ENCODE results near the gene ZBTB22.
"Not testable (repeated sequence)": the region's sequence is repeated elsewhere in the genome, so short reads cannot be mapped to it uniquely, and the experiment has no call there.

ZBTB22 gene

DNA sequence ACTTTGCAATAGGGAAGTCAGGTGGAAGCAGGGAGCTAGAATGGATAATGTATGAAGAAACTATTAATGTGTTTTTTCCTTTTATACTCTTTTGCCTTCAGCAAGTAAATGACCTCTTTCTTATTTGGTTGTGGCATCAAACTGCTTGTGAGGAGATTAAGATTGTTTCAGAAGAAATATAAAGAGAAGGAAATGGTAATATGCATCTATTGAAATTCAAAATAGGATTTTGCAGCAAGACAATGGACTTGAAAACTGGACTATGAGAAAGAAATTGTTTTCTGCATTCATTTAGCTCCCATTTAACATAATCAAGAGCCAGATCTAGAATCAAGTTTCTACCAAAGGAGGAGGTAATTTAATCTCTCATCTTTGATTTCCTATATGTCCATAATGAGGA, 41.8 kb upstream of the ZBTB22 start:
- Histone ChIP-seq H3F3A (ENCODE audit: insufficient read depth) (no peaks in the 10 kb centered on the region), H2AFZ (ENCODE audit: low read depth, low read length, severe bottlenecking) (no peak overlapping the region), H3K4me2 (ENCODE audit: low read depth, low read length, poor library complexity, severe bottlenecking) (no peak overlapping the region), H3K9ac (ENCODE audit: low read length) (no peak overlapping the region), H3K79me2 (ENCODE audit: insufficient read depth, low read length) (no peaks in the 10 kb centered on the region), H3K9me3 (ENCODE audit: insufficient read depth, low read length) (no peaks in the 10 kb centered on the region), H3K27ac (ENCODE audit: low read depth, low read length) (no peak overlapping the region), H4K20me1 (ENCODE audit: low read depth, low read length) (no peaks in the 10 kb centered on the region), H3K9me2 (replicated peaks; ENCODE audit: insufficient read depth, low read length) (no peaks in the 10 kb centered on the region), H3K27me3 (ENCODE audit: low read length) (0 out of 2 replicates have a peak, but pooled peaks cover 2% of the 10 kb centered on the region), H3K36me3 (ENCODE audit: low read length) (no peaks in the 10 kb centered on the region), H3K4me3 (ENCODE audit: insufficient read depth, low read length, poor library complexity, severe bottlenecking) (no peak overlapping the region)
- TF ChIP-seq, protein P1, sequence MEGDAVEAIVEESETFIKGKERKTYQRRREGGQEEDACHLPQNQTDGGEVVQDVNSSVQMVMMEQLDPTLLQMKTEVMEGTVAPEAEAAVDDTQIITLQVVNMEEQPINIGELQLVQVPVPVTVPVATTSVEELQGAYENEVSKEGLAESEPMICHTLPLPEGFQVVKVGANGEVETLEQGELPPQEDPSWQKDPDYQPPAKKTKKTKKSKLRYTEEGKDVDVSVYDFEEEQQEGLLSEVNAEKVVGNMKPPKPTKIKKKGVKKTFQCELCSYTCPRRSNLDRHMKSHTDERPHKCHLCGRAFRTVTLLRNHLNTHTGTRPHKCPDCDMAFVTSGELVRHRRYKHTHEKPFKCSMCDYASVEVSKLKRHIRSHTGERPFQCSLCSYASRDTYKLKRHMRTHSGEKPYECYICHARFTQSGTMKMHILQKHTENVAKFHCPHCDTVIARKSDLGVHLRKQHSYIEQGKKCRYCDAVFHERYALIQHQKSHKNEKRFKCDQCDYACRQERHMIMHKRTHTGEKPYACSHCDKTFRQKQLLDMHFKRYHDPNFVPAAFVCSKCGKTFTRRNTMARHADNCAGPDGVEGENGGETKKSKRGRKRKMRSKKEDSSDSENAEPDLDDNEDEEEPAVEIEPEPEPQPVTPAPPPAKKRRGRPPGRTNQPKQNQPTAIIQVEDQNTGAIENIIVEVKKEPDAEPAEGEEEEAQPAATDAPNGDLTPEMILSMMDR (IDR thresholded peaks at IDR 0.05; ENCODE audit: insufficient read depth, low read length, poor library complexity, severe bottlenecking): no peak
- no peak for TF ChIP-seq EZH2phosphoT487 (conservative IDR thresholded peaks at IDR 0.05; ENCODE audit: low read length)

DNA sequence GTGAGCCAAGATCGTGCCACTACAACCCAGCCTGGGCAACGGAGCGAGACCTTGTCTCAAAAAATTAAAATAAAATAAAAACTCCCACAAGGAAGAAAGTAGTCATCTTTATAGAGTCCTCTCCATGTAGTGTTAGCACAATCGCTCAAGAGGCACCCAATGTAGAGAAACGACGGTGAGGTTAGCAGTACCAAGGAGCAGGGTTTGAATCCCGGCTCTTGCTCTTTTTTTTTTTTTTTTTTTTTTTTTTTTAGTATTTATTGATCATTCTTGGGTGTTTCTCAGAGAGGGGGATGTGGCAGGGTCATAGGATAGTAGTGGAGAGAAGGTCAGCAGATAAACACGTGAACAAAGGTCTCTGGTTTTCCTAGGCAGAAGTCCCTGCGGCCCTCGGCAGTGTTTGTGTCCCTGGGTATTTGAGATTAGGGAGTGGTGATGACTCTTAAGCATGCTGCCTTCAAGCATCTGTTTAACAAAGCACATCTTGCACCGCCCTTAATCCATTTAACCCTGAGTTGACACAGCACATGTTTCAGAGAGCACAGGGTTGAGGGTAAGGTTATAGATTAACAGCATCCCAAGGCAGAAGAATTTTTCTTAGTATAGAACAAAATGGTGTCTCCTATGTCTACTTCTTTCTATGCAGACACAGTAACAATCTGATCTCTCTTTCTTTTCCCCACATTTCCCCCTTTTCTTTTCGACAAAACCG, 39.8 kb upstream of the ZBTB22 start:
- H3K27me3 ChIP-seq (ENCODE audit: low read length); H3K4me2 ChIP-seq (ENCODE audit: low read depth, low read length, poor library complexity, severe bottlenecking); H3K9ac ChIP-seq (ENCODE audit: low read length); H2AFZ ChIP-seq (ENCODE audit: low read depth, low read length, severe bottlenecking); H3K4me3 ChIP-seq (ENCODE audit: insufficient read depth, low read length, poor library complexity, severe bottlenecking); H3K27ac ChIP-seq (ENCODE audit: low read depth, low read length); H4K20me1 ChIP-seq (ENCODE audit: low read depth, low read length); H3F3A ChIP-seq (ENCODE audit: insufficient read depth); H3K9me3 ChIP-seq (ENCODE audit: insufficient read depth, low read length); H3K9me2 ChIP-seq (replicated peaks; ENCODE audit: insufficient read depth, low read length); H3K79me2 ChIP-seq (ENCODE audit: insufficient read depth, low read length); H3K36me3 ChIP-seq (ENCODE audit: low read length): not testable (repeated sequence)

DNA sequence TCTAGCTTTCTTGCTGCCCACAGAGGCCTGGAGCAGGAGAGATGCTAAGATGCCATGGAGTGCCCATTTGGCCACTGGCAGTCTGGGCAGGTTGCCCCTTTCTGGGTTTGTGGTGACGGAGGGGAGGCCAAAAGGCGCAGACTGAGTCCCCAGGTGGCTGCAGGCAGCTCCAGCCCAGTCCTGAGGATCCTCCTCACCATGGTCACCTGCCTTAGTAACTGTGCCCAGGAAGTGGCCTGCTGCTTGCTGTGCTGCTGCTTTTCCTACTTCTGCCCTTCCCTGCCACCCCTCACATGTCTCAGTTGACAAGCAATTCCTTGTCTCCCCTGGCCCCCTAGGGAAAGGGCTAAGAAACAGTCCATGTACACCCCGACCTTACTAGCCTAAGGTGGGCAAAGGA, 38.8 kb upstream of the ZBTB22 start:
- no peaks in the 10 kb centered on the region for H3K79me2 ChIP-seq (ENCODE audit: insufficient read depth, low read length)
- no peaks in the 10 kb centered on the region for H3K9me2 ChIP-seq (replicated peaks; ENCODE audit: insufficient read depth, low read length)
- no peaks in the 10 kb centered on the region for H3F3A ChIP-seq (ENCODE audit: insufficient read depth)
- no peak for TF ChIP-seq EZH2phosphoT487 (conservative IDR thresholded peaks at IDR 0.05; ENCODE audit: low read length)
- TF ChIP-seq, protein P1 (IDR thresholded peaks at IDR 0.05; ENCODE audit: insufficient read depth, low read length, poor library complexity, severe bottlenecking): no peak
- no peaks in the 10 kb centered on the region for H4K20me1 ChIP-seq (ENCODE audit: low read depth, low read length)
- H2AFZ ChIP-seq (ENCODE audit: low read depth, low read length, severe bottlenecking): no peak overlapping the region
- H3K9me3 ChIP-seq (ENCODE audit: insufficient read depth, low read length): no peaks in the 10 kb centered on the region
- H3K36me3 ChIP-seq (ENCODE audit: low read length): no peaks in the 10 kb centered on the region
- no peak overlapping the region for H3K9ac ChIP-seq (ENCODE audit: low read length)
- H3K4me3 ChIP-seq (ENCODE audit: insufficient read depth, low read length, poor library complexity, severe bottlenecking): no peak overlapping the region
- H3K27me3 ChIP-seq (ENCODE audit: low read length): 0 out of 2 replicates have a peak, but pooled peaks cover 2% of the 10 kb centered on the region
- no peak overlapping the region for H3K27ac ChIP-seq (ENCODE audit: low read depth, low read length)
- H3K4me2 ChIP-seq (ENCODE audit: low read depth, low read length, poor library complexity, severe bottlenecking): no peak overlapping the region

DNA sequence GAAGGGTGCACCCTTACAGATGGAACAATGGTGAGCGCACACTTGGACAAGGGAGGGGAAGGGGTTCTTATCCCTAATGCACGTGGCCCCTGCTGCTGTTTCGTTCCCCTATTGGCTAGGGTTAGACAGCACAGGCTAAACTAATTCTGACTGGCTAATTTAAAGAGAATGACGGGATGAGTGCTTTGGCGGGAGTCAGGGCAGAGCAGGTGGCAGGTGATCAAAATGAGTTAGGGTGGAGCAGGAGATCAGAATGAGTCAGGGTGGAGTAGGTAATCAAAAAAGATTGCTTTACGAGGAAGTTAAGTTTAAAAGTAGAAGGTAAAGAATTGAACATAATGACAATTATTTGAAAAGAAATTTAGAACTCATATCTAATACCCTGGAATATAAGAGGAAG, 38.3 kb upstream of the ZBTB22 start:
- H3K4me3 ChIP-seq (ENCODE audit: insufficient read depth, low read length, poor library complexity, severe bottlenecking); H3K36me3 ChIP-seq (ENCODE audit: low read length); H2AFZ ChIP-seq (ENCODE audit: low read depth, low read length, severe bottlenecking); H3K9me2 ChIP-seq (replicated peaks; ENCODE audit: insufficient read depth, low read length); H3K4me2 ChIP-seq (ENCODE audit: low read depth, low read length, poor library complexity, severe bottlenecking); H3K27ac ChIP-seq (ENCODE audit: low read depth, low read length); H3K27me3 ChIP-seq (ENCODE audit: low read length); H3K79me2 ChIP-seq (ENCODE audit: insufficient read depth, low read length); H4K20me1 ChIP-seq (ENCODE audit: low read depth, low read length); H3F3A ChIP-seq (ENCODE audit: insufficient read depth); H3K9me3 ChIP-seq (ENCODE audit: insufficient read depth, low read length); H3K9ac ChIP-seq (ENCODE audit: low read length): not testable (repeated sequence)

Data from SU-DHL-6 (cell line).